ENCODE data around the gene ACTA2.

The ACTA2 gene

GRCh38 chr10:88980800-88981199 lies 28.2 kb upstream of the ACTA2 start:
- DNase-seq = no peak

DNA sequence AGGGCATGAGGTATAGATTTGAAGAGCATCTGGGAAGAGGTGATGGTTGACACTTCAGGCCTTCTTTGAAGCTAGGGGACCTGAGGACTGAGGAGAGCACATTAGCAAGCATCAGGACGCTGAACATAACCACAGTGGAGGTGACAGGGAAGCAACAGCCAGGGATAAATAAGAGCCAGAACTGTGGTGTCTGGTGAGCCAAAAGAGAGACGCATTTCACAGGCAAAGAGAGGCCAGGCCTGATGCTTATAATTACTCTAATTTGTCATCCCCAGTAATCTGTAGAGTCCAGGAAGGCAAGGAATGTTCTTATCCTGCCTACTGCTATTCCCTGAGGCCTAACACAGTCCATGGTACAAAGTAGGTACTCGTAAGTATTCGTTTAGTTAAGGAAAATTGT lies 27.7 kb upstream of the ACTA2 start:
- no peak for DNase-seq

DNA sequence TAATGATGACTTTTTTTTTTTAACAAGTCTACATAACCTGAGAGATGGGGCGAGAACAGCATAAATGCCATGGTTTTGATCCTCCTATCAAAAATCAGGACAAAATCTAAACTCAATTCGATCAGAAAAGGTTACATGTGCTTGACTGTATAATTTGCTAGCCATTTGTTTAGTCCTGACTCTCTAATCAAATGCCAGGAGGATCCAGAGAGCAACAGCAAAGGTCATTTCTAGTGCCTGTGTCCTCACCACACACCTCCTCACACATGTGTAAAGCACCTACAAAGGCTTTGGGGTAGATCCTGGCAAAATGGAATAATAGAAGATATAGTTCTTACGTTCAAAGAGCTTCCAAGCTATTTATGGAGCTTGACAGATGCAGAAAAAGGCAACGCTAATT lies 27.0 kb upstream of the ACTA2 start:
- no peak for DNase-seq

GRCh38 chr10:88979153-88979562 lies 26.6 kb upstream of the ACTA2 start:
- DNase-seq = no peak

DNA sequence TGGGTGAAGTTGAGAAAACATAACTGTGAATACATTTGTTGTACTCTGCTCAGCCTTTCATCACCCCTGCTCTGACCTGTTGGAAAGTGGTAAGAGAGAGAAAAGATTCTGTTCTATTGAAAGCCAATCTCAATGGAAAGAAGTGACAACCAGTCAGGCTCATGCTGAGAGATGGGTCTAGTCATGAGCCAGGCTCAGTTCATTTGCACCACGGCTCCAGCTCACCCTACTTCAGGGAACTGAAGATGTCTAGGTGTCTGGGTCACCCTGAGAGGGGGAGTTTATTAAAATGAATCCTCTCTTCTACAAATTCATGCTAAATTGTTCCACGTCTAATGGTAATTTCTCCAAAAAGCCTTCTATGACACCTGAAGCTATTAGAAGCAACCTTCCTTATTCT lies 25.9 kb upstream of the ACTA2 start:
- no peak for DNase-seq

GRCh38 chr10:88975377-88975720 lies 22.8 kb upstream of the ACTA2 start:
- no peak for DNase-seq

DNA sequence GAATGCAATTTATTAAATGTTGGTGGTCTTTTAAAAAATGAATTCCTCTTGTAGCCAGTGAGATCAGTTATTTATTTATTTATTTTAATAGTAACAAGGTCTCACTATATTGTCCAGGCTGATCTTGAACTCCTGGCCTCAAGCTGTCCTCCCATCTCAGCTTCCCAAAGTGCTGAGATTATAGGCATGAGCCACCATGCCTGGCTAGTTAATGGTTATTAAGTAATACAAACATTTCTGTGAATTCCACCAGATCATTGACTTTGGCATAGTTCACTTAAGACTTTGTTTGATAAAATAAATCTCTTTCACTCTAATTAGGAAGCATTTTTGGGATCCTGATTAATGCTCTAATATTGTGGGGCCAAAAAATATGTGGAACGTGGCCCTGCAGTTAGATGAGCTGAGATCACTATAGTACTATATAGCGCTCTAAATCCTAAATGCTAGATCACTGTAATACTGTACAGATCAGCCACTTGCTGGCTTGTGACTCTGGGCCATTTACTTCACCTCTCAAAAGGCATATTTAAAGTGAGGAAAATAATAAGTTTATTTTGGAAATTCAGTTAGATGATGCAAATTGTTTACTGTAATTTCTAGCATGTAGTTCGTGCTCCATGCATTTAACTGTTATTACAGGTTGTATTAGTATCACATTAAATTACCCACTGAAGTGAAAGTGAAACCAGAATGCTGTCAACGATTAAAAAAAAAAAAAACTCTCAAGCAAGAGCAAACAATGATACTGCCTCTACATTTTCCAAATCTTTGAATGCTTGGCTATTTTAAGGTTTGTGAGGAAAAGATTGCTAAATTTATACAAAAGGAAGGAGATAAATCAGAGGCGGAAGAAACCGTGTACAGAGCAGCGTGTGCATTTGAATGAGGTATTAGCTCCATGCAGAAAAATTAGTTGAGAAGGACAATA lies 22.1 kb upstream of the ACTA2 start:
- DNase-seq = no peak

GRCh38 chr10:88974012-88974411 lies 21.4 kb upstream of the ACTA2 start:
- no peak for DNase-seq

- DNase-seq = no peak
Measured at GRCh38 chr10:88971221-88972061, 18.9 kb upstream of the ACTA2 start.

DNA sequence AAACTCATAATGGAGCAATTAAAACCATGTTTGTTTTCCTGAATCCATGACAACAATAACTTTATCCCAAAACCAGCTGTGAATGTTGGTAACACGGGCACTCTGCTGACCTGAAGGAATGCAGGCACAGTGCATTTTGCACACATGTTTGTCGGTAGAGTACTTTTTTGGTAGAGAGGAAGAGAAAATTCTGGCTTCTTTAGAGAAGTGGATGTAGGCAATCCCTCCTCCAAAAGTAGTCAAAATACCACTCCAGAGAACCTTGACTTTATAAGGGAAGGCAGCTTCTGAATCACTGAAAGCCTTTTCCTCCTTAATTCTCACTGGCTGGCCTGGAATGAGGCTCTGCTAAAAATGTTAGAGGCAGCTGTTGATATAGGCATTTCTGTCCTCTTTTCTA lies 15.8 kb upstream of the ACTA2 start:
- DNase-seq = no peak

- no peak for DNase-seq
Measured at GRCh38 chr10:88966797-88967196, 14.2 kb upstream of the ACTA2 start.

GRCh38 chr10:88964869-88965415 lies 12.4 kb upstream of the ACTA2 start:
- no peak for DNase-seq

DNA sequence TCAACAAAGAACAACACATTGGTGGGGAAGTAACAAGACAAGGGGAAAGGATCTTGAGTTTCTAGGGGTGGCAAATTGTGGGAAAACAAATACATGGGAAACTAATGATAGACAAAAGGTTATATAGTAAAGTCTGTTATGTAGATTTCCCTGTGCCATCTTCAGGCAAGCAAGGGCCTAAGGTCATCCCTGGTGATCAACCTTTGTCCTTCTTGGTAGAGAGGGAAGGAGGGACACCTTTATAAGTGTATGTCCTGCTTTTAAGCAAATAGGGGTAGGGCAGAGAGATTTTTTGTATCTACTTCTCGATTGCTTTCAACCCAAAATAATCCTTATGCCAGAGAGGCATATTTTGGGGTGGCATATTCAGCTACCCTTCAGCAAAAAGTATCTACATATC lies 11.8 kb upstream of the ACTA2 start:
- DNase-seq = no peak

- no peak for DNase-seq
Measured at GRCh38 chr10:88963318-88963717, 10.7 kb upstream of the ACTA2 start.

GRCh38 chr10:88962336-88962735 lies 9.8 kb upstream of the ACTA2 start:
- DNase-seq = no peak

DNA sequence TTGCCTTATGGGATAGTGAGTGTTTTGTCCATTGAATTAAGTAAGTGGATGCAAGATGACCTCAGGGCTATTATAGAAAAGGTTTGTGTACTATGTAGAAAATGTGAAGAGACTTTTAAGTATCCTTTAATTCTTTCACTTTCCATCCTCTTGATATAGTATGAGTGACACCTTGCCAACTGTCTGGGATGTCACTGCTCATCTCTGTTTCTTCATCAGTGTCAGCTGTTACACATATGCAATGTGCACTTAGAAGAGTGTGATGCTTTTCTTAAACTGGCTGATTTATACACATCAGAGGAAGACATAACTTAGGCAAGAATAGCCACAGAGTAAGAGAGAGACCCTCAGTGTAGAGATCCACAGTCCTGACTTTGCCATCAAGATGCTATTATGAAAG lies 8.7 kb upstream of the ACTA2 start:
- no peak for DNase-seq

GRCh38 chr10:88960802-88961201 lies 8.2 kb upstream of the ACTA2 start:
- no peak for DNase-seq

DNA sequence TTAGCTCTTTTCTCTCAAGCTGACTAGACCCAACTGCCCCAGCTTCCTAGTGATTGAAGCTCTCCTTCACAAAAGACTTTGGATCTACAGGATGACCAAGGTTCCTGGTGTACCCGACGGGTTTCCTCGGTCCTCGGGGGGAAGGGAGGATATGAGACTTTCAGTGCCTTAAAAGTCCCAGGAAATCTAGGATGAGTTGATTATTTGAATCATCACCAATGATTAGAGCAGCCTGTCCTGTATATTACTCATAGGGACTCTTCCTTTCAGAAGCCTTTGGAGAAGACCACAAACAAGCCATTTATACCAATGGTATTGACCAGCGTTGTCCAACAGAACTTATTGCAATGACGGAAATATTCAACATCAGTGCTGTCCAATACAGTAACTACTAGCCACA lies 6.1 kb upstream of the ACTA2 start:
- no peak for DNase-seq

DNA sequence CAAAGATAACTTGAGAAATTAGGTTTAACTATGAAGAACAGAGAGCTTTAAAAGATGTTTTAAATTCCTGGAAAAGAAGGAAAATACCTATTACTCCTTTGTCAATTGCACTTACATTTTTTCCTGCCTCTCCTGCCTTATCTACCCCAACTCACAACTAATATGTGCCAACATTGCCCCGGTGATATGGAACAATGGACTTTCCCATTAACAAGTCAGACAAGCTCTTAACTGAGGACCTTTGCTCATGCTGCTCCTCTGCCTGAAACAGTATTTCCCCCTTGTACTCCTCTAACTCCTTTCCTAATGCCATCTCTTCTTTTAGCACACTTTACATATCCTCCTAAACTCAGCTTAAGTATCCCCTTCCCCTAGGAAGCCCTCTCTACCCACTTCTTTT lies 4.8 kb upstream of the ACTA2 start:
- DNase-seq = no peak

- no peak for DNase-seq
Measured at GRCh38 chr10:88954458-88955083, 2.0 kb upstream of the ACTA2 start.

GRCh38 chr10:88953662-88954061 lies 1.1 kb upstream of the ACTA2 start:
- no peak for DNase-seq

DNA sequence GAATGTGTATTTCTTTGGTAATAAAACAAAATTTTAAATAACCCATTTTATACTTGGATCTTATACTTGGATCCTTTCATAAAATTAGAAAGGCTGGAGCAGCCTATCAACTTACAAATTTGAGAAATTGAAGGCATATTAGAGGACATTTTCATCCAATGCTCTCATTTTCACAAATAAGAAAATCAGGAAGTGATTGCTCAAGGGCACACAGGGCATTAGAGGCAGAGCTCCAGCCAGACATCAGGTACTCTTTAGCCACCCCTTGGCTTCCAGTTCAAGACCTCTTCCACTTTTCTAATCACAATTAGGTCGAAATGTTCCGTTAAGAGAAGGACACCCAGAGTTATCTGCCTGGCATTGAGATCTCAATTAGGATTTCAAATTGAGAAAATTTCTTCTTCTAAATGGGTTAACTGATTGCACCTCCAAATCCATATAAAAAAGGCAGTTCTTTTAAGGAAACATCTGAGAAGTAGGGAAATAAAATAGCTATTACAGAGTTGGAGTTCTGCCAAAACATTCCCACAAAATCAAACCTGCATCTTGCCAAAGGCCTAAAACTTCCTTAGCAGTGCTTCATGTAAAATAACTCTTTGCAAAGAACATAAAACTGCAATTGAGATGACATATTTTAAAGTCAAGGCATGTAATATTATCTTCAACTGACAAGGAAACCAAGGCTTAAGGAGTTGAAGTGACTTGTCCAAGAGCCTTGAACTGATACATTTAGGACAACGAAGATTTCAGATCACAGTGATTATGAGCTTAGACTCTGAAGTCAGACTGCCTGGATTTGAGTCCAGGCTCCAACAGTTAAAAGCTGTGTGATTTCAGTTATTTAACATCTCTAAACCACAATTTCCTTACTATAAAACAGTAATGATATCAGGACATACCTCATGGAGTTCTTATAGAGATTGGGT lies 2.4 kb downstream of the ACTA2 start:
- no peak for DNase-seq
